Stimulated activated CD8-positive, alpha-beta memory T cell treated with anti-CD3 and anti-CD28 coated beads, Interleukin-15, amount 100 ng/mL, for 48 hours (primary cell): ENCODE measurements around the gene A2M.

Source experiments
- DNase-seq, 2 donors: peaks; one replicate each; pipeline ENCODE4 v3.0.0-alpha.2; 2020; ENCODE audit warnings: low read depth in 2 of 2

The A2M gene

DNA sequence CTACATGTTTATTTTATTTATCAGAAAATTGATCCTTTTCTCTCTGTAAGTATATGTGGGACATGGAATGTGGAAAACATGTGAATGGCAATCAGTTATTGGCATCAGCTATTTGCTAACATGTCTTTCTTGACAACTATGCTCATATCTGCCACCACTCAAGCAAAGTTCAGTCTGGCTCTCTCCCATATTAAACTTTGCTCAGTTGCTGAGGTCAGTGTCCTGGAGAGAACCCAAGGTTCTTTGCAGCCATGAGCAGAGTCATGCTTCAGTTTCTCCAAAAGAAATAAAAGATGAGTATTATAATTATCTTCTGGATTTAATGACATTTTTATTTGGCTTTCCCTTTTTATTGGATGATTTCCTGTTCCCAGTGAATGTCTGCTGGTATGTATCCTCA, 42.6 kb downstream of the A2M start:
- no peak for DNase-seq

DNA sequence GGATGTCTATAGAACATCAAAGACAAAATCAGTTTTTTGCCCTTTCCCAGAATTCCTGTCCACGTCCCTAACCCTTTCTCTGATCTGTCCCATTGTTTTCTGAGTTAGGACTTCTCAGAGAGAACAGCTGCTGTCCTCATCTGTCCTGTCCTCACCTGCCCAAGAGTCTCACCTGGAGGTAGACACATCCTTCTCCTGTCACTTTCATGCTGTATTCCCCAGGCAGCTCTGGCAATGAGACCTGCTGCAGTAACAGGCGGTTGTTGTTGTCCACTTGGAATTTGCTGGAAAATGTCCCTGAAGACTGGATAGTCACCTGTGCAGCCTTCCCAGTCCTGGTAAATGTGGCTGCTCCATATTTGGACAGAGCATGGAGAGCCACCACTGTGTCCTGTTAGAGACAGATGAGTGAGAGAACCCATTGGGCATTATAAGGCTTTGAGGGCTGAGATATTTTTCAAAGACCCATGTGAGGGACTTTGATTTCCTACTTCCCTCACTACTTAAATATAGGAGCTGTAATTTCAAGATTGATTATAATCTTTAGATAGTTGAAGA, 43.2 kb downstream of the A2M start:
- no peak for DNase-seq

DNA sequence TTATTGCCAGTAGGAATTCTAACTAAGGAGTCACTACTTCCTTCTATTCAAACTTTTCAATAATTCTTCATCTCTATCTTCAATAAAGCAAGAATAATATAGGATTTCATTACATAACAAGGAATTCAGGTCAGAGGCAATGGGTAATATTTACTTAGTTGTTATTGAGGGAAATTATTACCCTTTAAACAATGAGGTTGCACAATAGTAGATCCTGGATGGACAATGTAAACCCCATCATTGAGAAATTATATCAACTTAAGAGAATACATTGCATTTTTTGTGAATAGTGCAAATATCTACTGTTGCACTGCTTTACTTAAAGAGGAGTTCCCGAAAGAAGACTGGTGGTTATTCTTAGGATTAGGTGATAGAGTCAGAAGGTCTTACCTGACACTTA, 43.8 kb downstream of the A2M start:
- DNase-seq = no peak

DNA sequence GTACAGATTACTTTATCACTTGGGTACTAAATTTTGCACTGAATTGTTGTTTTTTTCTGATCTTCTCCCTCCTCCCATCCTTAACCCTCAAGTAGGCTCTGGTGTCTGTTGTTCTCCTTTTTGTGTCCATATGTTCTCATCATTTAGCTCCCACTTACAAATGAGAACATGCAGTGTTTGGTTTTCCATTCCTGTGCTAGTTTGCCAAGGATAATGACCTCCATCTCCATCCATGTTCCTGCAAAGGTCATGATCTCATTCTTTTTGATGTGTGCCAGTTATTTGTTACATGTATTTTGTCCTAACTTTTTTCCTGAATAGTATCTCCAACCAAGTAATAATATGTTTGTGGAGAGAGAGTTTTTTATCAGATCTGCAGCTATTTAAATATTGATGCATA, 44.2 kb downstream of the A2M start:
- DNase-seq = no peak

DNA sequence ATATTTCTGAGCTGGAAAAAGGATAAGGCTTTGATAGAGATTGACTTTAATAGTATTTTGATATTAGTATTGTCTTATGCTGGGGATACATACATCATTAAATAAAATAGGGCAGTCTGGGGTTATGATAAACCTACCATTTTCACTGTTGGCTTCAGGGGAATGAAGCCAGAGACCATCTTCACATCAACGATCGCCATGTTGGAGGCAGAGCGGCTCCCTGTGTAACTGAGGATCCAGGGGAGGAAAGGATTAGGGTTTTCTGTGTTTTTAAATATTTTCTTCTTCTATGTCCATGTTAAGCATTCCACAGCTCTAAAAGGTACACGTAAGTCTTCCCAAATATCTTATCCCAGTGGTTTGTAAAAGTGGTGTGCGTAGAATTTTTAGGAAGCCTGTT, 45.4 kb downstream of the A2M start:
- no peak for DNase-seq

DNA sequence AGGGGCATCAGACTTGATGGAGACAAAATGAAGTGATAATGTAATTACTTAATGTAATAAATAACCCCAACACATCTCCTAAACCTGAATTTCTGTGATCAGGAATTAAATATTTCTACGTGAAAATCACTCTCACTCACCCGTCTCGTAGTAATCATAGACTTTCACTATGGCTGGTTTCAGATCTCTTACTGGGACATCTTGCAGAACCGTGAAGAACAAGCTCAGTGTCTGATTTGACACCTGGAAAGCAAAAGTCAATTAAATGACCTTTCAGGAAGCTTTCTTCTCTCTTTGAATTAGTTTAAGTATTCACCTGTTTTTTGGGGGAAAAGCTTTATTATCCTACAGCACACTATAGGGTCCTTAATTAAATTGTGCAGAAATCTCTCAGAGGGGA, 47.1 kb downstream of the A2M start:
- no peak for DNase-seq

DNA sequence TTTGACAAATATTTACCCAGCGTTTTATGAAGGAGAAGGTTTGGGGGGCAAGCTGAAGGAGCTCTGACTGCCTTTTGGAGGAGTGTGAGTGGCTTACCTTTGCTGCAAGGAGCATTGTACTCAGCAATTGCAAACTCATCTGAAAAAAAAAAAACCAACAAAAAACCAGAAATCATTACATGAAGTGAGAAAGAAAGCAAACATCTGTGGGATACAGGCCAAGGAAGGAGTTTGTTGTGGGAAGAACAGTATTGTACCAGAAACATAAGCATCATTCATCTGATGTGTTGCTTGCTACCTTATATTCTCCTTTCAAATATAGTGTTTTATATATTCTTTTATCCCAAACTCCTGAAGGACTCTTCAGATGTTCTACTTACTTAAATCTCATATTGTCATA, 47.6 kb downstream of the A2M start:
- DNase-seq = no peak

DNA sequence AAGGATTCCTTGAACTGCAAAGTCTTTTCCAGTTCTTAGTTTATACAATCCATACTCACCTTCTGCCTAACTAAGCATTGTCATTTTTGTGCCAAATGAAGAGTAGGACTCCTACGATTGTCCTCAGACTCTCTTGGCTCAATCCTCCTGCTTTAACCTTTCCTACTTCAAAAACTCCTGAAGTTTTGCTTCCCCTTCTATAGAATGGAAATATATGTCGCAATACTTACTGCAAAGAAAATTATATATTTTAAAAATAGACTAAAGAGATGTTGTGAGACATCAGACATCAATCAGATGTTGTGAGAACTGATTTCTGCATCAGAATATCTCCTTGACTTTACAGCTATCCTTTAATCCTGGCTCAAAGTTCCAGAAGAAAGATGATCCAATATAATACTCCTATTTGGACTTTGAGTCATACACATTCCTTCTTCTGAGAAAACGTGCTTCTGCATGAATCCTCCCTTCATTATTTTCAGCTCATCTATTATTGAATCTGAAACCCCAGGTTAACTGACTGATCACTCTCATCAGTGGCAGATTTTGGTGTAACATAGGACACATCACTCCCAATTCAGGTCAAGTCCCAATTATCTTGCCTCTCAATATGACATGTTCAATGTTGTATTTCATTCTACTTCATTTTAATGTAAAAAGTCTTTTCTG, 48.8 kb downstream of the A2M start:
- DNase-seq = no peak

DNA sequence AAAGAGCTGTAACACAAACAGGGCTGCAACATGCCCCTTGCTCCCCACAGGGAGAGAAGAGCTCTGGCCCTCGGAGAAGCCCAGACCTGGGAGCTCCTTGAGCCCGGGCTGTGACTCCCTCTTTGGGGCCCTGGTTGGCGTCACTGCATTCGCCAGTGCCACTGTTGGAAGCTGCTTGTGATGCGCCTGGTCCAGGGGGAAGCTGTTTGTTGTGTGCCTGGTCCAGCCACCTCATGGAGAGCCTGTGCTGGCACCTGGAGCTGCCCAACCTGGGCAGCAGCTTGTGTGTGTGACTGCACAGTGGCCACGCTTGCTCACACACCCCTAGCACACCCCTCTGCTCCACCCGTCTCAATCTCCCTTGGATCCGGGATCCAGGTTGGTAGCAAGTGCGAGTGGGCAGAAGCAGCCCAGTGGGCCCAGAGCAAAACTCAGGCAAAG, 49.5 kb downstream of the A2M start:
- DNase-seq = no peak

DNA sequence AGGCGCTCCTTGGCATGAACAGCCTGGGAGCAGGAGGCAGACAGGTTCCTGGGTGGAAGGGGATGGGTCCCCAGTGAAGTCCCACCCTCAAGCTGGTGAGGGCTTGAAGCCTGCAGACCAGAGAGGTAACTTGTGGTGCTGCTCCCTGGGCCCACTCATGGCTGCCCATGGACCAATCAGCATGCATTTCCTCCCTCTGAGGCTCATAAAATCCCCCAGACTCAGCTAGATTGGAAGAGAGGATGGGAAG, 50.2 kb downstream of the A2M start:
- DNase-seq = no peak

DNA sequence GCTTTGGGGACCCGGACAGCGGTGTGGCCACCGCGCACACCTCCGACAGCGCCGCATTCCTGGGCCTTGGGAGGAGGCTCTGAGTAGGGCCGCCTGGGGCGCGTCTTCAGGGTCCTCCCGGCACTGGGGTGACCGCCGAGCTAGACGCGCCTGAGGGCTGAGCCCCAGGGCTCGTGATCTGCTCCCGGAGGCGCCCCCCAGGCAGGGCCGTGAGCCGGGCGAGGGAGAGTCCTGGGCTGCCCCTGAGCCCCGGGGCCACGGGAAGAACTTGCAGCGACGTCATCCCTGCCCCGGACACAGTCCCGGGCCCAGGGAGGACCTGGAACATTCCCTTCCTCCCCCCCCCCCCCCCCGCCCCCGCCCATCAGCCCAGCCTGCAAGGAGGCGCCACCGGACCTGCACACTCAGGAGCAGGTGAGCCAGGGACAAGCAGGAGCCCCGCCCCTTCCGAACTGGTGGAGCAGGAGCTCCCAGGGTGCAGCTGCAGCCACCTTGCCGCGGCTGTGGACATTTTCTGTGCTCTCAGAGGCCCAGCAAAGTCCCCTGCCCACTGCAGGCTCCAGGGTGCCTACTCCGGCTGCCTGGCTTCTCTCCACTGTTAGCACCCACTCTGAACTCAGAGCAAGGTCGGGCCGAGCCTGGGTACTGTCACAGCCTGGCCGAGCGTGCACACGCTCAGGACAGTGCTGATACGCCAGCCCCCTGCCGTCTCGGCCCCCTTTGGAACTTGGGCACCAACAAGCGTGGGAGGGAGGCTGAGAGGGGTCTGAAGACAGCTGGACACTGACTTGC, 50.7 kb downstream of the A2M start:
- DNase-seq = no peak

DNA sequence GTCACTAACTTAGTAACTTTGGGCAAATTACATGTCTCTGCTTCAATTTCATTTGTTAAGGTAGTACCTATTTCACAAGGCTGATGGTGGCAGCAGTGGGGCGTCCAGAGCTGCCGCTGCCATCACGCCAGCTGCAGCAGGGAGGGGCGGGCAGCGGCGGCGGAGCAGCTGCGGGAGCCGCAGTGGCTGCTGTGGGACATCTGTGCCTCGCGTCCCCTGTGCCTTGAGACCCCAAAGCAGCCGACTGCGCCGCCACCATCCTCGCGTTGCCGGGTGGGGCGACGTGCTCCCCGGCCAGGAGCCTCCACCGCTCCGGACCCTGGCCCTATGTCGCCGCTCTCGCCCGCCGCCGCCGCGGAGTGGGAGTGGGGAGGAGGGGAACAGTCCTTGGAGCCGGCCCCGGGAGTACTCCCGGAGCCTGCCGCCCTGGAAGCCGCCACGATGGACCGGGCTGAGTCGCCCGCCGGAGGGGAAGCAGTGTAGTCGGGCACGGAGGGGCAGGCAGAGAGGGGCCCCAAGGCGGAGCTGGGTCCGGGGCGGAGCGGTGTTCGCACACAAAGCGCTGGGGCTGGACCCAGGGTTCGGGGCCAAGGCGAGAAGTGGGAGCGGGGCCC, 51.4 kb downstream of the A2M start:
- peak; percentile 38 to 41 for DNase-seq

DNA sequence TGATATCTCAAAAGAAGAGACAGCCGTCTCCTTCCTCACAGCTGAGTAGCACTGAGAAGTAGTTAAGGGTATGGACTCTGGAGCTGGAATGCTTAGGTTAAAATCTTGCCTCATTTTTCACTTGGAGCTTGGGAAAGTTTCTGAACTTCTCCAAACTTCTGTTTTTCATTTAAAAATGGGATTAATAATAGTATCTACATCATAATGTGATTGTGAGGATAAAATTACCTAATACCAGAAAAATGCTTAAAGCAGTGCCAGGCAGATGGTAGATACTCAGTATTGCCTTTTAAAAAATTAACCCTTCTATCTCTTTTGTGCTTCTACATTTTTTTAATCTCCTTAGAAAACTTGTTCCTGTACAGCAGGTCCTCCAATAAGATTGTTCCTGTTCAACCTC, 63.1 kb downstream of the A2M start:
- no peak for DNase-seq

DNA sequence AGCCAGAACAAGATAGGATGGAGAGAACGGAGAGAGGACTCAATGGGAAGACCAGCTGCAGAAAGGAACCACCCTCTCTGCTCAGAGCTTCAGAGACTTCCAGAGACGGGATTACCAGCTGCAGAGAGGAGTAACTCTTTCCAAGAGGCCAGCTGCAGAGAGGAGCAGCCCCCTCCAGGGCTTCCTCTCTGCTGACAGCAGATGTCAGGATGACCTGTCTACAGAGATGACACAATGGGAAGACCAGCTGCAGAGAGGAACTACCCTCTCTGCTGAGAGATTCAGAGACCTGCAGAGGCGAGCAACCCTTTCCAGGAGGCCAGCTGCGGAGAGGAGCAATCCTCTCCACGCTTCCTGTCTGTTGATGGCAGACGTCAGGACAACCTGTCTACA, 64.6 kb downstream of the A2M start:
- DNase-seq = no peak

DNA sequence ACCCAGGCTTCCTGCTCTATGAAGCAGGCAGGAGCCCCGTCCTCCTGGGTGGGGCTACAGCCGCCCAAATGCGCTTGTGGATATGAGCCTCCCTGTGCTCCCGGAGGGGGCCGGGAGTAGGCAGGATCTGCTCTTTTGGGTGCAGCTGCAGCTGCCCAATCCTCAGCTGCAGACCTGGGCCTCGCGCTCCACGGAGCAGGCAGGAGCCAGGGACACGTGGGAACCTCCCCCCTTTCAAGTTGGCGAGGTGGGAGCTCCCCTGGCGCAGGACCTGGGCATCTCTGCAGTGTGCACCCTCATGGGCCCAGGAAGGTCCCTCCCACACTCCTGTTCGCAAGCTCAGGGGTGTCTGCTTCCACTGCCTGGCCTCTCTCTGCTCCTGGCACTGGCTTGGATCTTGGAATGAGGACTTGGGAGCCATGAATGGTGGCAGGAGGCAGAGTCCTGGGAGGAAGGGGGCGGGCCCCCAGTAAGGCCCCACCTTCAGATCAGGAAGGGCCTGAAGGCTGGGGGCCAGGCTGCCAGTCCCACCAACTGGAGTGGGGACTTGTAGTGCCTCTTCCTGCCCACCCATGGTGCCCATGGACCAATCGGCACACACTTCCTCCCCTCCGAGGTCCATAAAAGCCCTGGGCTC, 65.1 kb downstream of the A2M start:
- no peak for DNase-seq

DNA sequence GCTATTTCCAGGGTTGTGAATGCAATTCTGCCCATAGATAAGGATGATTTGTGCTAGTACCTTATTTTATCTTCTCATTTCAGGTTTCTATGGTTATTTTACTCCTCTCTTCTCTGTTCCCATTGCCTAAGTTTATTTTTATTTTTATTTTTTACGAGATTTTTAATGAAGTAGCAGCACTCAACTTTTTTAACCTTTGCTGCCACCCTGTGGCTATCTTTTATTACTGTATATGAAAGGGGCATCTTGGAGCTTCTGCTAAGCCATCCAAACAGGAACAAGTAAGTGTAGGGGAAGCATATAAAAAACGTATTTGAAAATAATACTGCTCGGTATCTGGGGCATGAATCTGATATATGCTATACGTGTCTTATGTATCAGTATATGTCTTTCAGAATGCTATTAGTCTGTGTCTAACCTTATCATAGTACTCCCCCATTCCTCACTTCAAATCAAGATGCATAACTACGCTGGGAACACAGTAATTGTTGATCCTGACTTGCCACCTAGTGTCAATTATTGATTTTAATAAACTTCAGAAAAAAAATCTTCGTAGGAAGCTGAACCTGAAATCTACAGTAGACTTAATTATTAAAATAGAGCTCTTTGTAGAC, 66.1 kb downstream of the A2M start:
- no peak for DNase-seq

DNA sequence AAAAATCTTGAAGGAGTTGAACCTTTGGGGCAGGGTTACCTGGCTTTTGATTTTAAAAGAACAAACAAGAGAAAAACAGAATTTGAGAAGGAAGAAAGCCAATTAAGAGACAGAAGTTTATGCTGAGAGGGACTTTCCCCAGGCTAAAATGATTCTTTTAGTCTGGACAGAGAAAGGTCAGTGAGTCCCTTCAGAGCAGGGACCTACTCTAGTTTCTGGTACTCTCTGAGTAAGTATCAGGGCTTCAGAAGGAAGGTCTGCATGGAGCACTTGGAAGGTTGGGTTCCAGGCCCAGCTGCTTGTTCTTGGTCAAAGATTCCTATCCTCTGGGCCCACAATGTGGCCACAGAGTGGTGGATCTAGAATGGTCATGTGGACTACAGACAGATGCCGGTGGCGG, 66.8 kb downstream of the A2M start:
- DNase-seq = no peak

DNA sequence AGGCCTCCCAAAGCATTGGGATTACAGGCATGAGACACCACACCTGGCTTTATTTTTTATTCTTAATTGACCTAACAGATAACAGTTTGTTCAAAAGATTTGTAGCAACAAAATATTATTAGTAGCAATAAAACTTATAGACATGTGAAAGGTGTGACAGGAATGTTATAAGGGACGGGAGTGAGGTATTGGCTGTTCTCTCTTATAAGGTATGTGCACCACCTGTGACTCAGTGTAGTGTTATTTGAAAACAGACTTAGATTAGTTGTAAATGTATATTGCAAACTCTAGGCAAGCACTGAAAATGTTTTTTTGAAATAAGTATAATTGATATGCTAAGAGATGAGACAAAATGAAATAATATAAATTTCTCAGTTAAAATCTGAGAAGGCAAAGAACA, 68.6 kb downstream of the A2M start:
- DNase-seq = no peak

DNA sequence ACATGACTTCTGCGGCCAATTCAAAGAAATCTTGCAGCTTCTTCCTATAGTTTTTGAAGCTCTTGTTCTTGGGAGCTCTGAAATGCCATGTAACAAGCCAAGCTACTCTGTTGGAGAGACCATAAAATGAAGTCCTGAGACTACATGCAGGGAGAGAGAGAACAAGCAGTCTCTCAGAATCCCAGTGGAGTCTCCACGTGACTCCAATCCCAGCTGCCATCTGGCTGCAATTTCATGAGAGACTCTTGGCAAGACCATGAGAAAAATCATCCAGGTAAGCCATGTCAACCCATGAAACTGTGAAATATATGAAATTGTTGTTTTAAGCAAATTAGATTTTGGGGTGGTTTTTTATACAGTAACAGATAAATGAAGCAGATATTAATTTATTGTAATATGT, 72.0 kb downstream of the A2M start:
- DNase-seq = no peak

DNA sequence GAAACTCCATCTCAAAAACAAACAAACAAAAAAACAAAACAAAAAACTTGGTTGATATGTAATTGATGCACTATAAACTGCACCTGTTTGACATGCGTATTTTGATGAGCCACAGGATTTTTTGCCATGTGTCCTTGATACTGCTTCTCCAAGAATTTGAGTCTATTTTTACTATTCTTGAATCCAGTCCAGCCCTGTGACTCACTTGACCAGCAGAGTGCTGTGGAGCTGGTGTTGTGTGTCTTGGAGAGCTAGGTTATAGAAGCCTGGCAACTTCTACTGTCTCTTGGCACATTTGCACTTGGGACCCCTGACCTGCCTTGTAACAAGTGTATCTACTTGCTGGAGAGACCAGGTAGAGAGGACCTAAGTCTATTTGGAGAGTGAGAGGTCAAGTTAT, 74.4 kb downstream of the A2M start:
- no peak for DNase-seq

DNA sequence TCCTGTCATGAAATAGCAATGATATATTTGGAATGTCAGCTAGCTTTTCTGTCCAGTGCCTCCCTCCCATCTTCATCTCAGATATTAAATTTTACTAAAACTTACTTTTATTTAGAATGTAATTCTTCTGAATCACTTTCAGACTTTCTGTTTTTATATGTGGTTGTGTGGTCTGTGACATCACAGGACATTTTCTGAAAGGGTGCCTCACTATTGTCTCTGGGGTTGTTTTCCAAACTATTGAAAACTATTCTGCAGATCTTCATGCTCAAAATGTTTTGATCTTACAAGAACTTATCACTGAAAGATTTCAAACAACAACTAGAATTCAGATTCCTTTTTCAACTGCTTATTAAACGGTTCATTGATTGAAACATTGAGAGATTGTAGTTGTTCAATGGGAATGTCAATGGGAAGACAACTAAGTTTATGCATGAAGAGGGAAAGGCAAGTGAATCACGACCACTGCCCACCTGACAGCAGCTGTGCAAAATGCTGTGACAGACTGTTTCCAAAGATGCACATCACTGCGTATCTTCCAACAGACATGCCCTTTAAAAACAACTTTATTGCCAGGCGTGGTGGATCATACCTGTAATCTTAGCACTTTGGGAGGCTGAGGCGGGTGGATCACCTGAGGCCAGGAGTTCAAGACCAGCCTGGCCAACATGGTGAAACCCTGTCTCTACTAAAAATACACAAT, 75.1 kb downstream of the A2M start:
- DNase-seq = no peak
